SJCRH30 (cell line): ENCODE results near the gene ZCCHC7. TPM values are rescaled to one million over a fixed set of nuclear protein-coding genes. Genes with fewer than 3 reads are reported as not detected.

Experiments
- DNase-seq, 2 experiments: peaks; one replicate each; pipeline ENCODE4 v3.0.0-alpha.2; 2015 to 2020
- H3K27ac ChIP-seq: fragments of 250-450 bp; sonication (Bioruptor Pico); 2 replicates; pipeline ENCODE4 v1.5.1; 2020; ENCODE audit warnings: mild to moderate bottlenecking, moderate library complexity
- H3K27me3 ChIP-seq: fragments of 250-450 bp; sonication (Bioruptor Pico); 2 replicates; pipeline ENCODE4 v1.5.1; 2020; ENCODE audit warnings: mild to moderate bottlenecking, moderate library complexity
- H3K36me3 ChIP-seq: fragments of 250-450 bp; sonication (Bioruptor Pico); 2 replicates; pipeline ENCODE4 v1.5.1; 2020; ENCODE audit warnings: mild to moderate bottlenecking, moderate library complexity
- H3K4me1 ChIP-seq: fragments of 250-450 bp; sonication (Bioruptor Pico); 2 replicates; pipeline ENCODE4 v1.5.1; 2020; ENCODE audit warnings: mild to moderate bottlenecking, moderate library complexity
- H3K4me3 ChIP-seq: fragments of 250-450 bp; sonication (Bioruptor Pico); 2 replicates; pipeline ENCODE4 v1.5.1; 2020; ENCODE audit warnings: mild to moderate bottlenecking, moderate library complexity
- H3K9me3 ChIP-seq: fragments of 250-450 bp; sonication (Bioruptor Pico); replicated peaks from 2 replicates; pipeline ENCODE4 v1.5.1; 2020; ENCODE audit warnings: mild to moderate bottlenecking, moderate library complexity
- total RNA-seq: library from RNA; depleted of rRNA; stranded (reverse); fragments of >200 nt; shearing (Covaris generic); gene quantifications from 2 replicates; pipeline ENCODE4 v1.2.3, GENCODE V29; 2014

ZCCHC7 gene
- total RNA-seq, 1 experiment from 2014 or later, result 19.5 TPM

DNA sequence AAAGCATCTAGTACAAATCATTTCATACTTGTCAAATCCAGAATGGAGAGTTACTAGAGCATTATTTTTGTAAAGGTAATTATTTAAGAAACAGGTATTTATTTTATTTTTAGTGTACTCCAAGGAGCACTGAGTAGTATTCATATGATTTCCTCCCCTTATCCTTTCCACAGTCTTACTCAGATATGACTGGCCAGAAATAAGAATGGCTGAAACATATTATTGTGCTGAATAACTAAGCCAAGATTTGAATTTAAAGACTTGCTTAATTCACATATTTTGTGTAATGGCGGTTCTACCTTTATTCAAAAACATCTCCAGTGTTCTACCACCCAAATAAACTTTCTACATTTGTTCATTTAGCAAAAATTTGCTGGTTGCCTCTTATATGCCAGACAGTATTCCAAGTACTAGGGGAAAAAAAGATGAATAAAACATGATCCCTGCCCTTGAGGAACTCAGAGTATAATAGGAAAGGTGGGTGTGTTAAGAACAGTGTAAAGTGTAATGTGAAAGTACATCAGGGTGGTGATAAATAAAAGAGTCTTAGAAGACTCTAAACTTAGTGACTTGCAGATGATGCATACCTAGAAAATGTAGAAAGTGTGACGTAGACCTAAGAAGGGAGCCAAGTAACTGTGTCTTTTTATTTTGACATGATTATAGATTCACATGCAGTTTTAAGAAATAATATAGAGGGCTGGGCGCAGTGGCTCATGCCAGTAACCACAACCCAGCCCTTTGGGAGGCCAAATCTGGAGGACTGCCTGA is 191.7 kb downstream of the ZCCHC7 start:
- H3K9me3 ChIP-seq, result no peaks in the 10 kb centered on the region
- H3K4me1 ChIP-seq, result no peaks in the 10 kb centered on the region
- H3K36me3 ChIP-seq, result peaks cover 4% of the 10 kb centered on the region
- no peak overlapping the region for H3K27ac ChIP-seq
- H3K27me3 ChIP-seq, result no peaks in the 10 kb centered on the region
- no peak for DNase-seq
- H3K4me3 ChIP-seq, result no peak overlapping the region

DNA sequence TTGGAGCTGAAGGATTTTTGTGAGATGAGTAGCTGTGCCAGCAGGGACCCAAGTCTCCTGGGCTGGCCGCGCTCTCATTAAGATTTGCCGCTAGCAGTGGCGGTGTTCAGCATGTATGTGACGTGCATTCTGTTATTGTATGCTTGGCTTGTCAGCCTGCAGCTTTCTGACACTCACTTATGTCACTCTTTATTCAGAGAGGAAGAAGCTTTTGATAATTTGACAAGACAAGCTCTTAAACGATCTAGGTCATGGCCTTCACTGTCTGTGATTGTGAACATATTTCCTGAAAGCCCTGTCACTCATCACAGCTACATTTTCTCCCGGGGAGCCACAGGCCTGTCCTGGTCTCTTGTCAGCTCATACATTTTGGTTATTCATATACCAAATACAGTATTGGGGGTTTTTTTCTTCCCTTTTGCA is 203.9 kb downstream of the ZCCHC7 start:
- no peak for DNase-seq
- H3K36me3 ChIP-seq, result peaks cover 5% of the 10 kb centered on the region
- no peak overlapping the region for H3K27ac ChIP-seq
- H3K4me1 ChIP-seq, result no peaks in the 10 kb centered on the region
- no peak overlapping the region for H3K4me3 ChIP-seq
- H3K27me3 ChIP-seq, result no peaks in the 10 kb centered on the region
- H3K9me3 ChIP-seq, result peaks cover 3% of the 10 kb centered on the region; the same call in 1 of the 2 replicates

DNA sequence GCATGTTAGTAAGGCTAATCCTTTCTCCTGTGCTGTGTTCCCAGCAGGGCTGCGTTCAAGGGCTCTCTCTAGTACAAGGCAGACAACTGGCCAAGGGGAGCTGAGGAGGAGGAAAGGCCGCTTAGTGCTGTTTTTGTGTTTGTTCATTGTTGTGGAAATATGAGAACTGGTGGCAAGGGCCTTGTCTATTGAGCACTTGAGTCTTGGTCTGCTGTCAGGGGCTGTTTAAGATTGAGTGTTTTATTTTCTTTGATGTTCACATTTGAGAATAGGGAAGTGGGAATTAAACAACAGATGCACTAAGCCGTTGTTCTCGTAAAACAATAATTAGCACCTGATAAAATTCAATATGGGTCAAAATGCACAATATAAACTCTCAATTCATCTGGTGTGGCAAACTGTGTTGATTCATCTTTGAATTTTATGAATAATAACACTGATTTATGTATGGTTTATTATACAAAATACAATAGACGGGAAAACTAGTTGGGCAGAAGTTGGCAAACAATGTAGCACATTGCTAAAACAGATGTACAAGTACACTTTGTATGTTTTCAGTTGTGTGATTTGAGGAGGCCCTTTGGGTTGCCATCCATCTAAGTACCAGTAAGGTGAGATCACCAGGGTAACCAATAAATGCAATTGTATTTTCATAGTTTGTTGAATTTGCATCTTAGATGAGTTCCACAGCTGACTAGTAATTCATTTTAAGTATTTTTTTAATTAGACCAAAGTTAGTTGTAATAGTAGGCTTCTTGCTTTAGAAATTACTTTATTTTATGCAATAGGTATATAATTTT is 204.5 kb downstream of the ZCCHC7 start:
- Histone ChIP-seq H3K4me3 (no peak overlapping the region), H3K4me1 (no peaks in the 10 kb centered on the region), H3K27me3 (no peaks in the 10 kb centered on the region), H3K27ac (no peak overlapping the region), H3K36me3 (peaks cover 5% of the 10 kb centered on the region), H3K9me3 (peaks cover 3% of the 10 kb centered on the region; the same call in 1 of the 2 replicates)
- no peak for DNase-seq

DNA sequence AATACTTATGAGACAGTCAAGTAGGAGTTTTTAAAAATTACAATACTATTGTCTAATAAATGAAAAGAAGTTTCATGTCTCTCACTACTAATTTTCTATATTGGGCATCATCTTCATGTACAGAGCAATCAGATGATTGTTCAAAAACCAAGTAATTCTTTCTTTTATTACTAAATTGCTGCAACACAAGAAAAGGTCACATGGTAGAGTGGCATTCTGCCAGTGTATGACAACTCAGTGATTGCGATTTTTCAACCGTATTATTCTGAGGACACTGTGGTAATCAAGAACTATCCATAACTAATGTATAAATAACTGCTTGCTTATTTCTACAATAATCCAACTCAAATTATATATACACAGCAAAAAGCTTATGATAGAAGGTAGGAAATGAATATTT is 205.4 kb downstream of the ZCCHC7 start:
- Histone ChIP-seq H3K36me3 (no peaks in the 10 kb centered on the region), H3K27ac (no peak overlapping the region), H3K4me3 (no peak overlapping the region), H3K9me3 (no peaks in the 10 kb centered on the region), H3K27me3 (no peaks in the 10 kb centered on the region), H3K4me1 (no peaks in the 10 kb centered on the region)
- no peak for DNase-seq

DNA sequence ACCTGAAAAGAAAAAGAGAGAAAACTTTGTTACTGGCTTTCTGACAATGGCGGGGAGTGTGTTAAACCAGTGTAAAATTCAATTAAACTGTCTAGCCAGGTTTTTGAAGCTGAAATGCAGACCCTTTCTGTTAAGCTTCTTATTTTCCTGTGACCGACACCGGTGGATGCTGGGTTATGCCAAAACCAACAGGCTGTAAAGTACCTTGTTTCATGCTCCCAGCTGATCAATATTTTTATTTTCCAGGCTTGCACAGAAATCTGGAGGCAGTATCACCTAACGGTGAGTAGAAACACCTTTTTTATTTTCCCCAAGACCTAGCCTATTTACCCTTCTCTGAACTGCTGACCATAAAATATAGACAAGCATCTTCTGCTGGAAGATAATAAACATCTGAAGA is 207.2 kb downstream of the ZCCHC7 start:
- Histone ChIP-seq H3K27me3 (no peaks in the 10 kb centered on the region), H3K9me3 (no peaks in the 10 kb centered on the region), H3K36me3 (no peaks in the 10 kb centered on the region; the same call in 1 of the 2 replicates), H3K27ac (no peak overlapping the region), H3K4me1 (no peaks in the 10 kb centered on the region), H3K4me3 (no peak overlapping the region)
- DNase-seq, result no peak

- no peaks in the 10 kb centered on the region; the same call in 1 of the 2 replicates for H3K36me3 ChIP-seq
- DNase-seq, result no peak
- no peak overlapping the region for H3K4me3 ChIP-seq
- no peaks in the 10 kb centered on the region for H3K27me3 ChIP-seq
- no peaks in the 10 kb centered on the region for H3K4me1 ChIP-seq
- no peaks in the 10 kb centered on the region for H3K9me3 ChIP-seq
- H3K27ac ChIP-seq, result no peak overlapping the region
Measured at GRCh38 chr9:37328556-37329227, 208.3 kb downstream of the ZCCHC7 start.

- Histone ChIP-seq H3K4me3 (no peak overlapping the region), H3K9me3 (no peaks in the 10 kb centered on the region), H3K36me3 (no peaks in the 10 kb centered on the region; the same call in 1 of the 2 replicates), H3K27ac (no peak overlapping the region), H3K27me3 (no peaks in the 10 kb centered on the region), H3K4me1 (no peaks in the 10 kb centered on the region)
- peak; percentile 5 to 38 for DNase-seq
Measured at GRCh38 chr9:37329576-37329975, 209.2 kb downstream of the ZCCHC7 start.

- Histone ChIP-seq H3K4me3 (no peak overlapping the region), H3K27me3 (no peaks in the 10 kb centered on the region), H3K27ac (no peak overlapping the region), H3K9me3 (no peaks in the 10 kb centered on the region), H3K36me3 (no peaks in the 10 kb centered on the region; the same call in 1 of the 2 replicates), H3K4me1 (no peaks in the 10 kb centered on the region)
- no peak for DNase-seq
Measured at GRCh38 chr9:37331871-37332270, 211.5 kb downstream of the ZCCHC7 start.

- H3K4me3 ChIP-seq, result no peak overlapping the region
- H3K27me3 ChIP-seq, result no peaks in the 10 kb centered on the region
- H3K9me3 ChIP-seq, result no peaks in the 10 kb centered on the region
- H3K27ac ChIP-seq, result no peak overlapping the region
- H3K4me1 ChIP-seq, result no peaks in the 10 kb centered on the region
- no peak for DNase-seq
- no peaks in the 10 kb centered on the region; the same call in 1 of the 2 replicates for H3K36me3 ChIP-seq
Measured at GRCh38 chr9:37332578-37332977, 212.2 kb downstream of the ZCCHC7 start.

DNA sequence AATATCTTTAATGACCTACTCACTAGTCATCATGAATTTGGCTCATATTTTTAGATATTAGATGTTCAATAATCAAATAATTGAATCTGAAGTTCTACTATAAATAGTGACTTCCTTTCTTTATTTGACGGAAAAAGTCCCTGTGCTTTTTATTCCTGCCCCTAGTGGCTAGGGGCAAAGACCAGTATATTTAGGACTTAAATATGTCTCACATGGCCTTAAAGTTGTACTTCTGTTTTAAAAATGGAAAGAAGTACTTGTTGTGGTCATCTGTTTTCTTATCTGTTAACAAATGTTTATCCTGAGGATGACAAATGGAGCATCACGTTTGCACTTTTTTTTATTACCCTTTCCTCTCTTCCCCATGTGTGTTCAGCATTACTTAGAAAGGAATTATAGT is 212.9 kb downstream of the ZCCHC7 start:
- H3K36me3 ChIP-seq, result no peaks in the 10 kb centered on the region; the same call in 1 of the 2 replicates
- no peak overlapping the region for H3K27ac ChIP-seq
- H3K27me3 ChIP-seq, result no peaks in the 10 kb centered on the region

DNA sequence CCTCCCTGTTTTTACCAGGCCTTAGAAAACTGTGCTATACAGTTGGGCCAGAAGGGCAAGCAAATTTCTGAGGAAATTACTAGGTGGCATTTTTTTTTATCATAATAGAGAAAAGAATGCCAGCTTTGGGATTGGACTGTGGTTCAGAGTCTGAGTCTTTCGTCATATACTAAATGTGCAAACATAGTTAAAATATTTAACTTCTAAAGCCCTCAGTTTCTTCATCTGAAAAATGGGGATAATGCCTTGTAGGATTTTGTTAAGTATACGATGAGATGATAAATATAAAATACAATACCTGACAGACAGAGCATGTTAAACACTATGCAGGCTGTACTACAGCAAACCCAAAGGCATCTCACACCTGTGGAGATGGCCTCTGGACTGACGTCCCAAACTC is 214.9 kb downstream of the ZCCHC7 start:
- no peaks in the 10 kb centered on the region; the same call in 1 of the 2 replicates for H3K36me3 ChIP-seq
- DNase-seq, result no peak
- no peaks in the 10 kb centered on the region for H3K4me1 ChIP-seq
- no peak overlapping the region for H3K27ac ChIP-seq
- no peaks in the 10 kb centered on the region for H3K27me3 ChIP-seq
- no peaks in the 10 kb centered on the region for H3K9me3 ChIP-seq
- no peak overlapping the region for H3K4me3 ChIP-seq

More for the DNA sequence above, 212.9 kb downstream of the ZCCHC7 start:
- DNase-seq, result no peak
- Histone ChIP-seq H3K4me1 (no peaks in the 10 kb centered on the region), H3K9me3 (no peaks in the 10 kb centered on the region), H3K4me3 (no peak overlapping the region)

GRCh38 chr9:37336150-37336549 is 215.8 kb downstream of the ZCCHC7 start:
- no peak for DNase-seq
- Histone ChIP-seq H3K9me3 (no peaks in the 10 kb centered on the region), H3K27ac (no peak overlapping the region), H3K4me1 (no peaks in the 10 kb centered on the region), H3K4me3 (no peak overlapping the region), H3K36me3 (no peaks in the 10 kb centered on the region; the same call in 1 of the 2 replicates), H3K27me3 (no peaks in the 10 kb centered on the region)

GRCh38 chr9:37337301-37337890 is 217.0 kb downstream of the ZCCHC7 start:
- Histone ChIP-seq H3K36me3 (no peaks in the 10 kb centered on the region), H3K9me3 (no peaks in the 10 kb centered on the region), H3K27me3 (no peaks in the 10 kb centered on the region), H3K27ac (no peak overlapping the region), H3K4me3 (no peak overlapping the region), H3K4me1 (no peaks in the 10 kb centered on the region)
- no peak for DNase-seq

- Histone ChIP-seq H3K4me3 (no peak overlapping the region), H3K27me3 (no peaks in the 10 kb centered on the region), H3K4me1 (no peaks in the 10 kb centered on the region), H3K36me3 (0 out of 2 replicates have a peak, but pooled peaks cover 1% of the 10 kb centered on the region), H3K9me3 (no peaks in the 10 kb centered on the region), H3K27ac (no peak overlapping the region)
- no peak for DNase-seq
Measured at GRCh38 chr9:37338218-37338617, 217.8 kb downstream of the ZCCHC7 start.
